ENCODE measurements around the gene CPT1A.

CPT1A gene

GRCh38 chr11:68852628-68853027 lies 10.9 kb upstream of the CPT1A start:
- DNase-seq, result no peak

GRCh38 chr11:68848429-68848828 lies 6.7 kb upstream of the CPT1A start:
- DNase-seq, result no peak

DNA sequence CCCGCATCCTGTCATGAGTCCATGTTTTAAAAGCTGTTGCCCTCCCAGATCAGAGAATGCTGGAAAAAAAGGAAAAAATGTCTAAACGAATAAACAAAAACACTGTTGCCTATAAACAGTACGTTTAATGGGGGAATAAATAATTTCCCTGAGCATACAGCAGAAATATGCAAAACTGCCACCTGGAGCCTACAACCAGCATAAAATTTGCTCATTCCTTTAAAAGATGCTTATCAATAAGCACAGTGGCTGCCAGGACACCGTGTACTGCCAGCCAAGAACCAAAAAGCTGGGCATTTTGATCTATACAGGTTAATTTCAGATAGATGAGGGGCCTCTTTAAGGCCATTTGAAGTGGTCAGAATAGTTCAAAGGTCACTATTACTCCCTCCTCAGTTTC lies 5.7 kb upstream of the CPT1A start:
- no peak for DNase-seq

DNA sequence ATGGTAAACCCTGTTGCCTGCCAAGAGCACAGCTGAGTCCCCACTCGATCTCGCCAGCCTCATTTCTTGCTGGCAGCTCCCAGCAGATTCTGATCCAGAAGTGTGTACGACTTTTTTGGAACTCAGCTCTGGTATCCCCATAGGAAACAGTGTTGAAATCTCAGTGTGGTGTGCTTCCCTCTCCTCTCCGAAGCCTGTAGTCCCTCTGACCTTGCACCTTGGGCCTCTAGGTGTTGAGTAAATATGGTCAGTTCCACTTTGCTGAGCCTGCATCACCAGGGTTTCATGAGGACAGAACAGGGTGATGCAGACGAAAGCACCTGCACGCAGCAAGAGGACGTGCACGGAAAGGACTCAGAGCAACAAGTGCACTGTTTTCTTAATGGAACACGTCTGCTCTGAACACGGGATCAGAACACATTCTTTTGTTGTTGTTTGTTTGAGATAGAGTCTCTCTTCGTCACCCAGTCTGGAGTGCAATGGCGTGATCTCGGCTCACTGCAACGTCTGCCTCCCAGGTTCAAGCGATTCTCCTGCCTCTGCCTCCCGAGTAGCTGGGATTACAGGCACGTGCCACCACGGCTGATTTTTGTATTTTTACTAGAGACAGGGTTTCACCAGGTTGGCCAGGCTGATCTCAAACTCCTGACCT lies 3.8 kb upstream of the CPT1A start:
- DNase-seq, result no peak

- no peak for DNase-seq
Measured at GRCh38 chr11:68844801-68845200, 3.1 kb upstream of the CPT1A start.

DNA sequence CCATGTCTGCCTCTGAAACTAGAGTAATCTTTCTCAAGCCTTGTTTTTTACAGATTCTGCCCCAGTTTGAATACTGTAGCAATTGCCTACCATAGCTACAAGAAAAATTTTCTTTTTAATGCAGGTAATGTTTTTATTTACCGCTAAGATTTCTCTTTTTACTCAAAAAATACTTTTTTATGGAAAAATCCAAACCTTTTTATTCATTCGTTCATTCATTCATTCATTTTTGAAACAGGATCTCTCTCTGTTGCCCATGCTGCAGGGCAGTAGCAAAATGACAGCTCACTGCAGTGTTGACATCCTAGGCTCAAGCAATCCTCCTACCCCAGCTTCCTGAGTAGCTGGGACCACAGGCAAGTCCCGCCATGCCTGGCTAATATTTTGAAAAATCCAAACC lies 2.7 kb upstream of the CPT1A start:
- no peak for DNase-seq

DNA sequence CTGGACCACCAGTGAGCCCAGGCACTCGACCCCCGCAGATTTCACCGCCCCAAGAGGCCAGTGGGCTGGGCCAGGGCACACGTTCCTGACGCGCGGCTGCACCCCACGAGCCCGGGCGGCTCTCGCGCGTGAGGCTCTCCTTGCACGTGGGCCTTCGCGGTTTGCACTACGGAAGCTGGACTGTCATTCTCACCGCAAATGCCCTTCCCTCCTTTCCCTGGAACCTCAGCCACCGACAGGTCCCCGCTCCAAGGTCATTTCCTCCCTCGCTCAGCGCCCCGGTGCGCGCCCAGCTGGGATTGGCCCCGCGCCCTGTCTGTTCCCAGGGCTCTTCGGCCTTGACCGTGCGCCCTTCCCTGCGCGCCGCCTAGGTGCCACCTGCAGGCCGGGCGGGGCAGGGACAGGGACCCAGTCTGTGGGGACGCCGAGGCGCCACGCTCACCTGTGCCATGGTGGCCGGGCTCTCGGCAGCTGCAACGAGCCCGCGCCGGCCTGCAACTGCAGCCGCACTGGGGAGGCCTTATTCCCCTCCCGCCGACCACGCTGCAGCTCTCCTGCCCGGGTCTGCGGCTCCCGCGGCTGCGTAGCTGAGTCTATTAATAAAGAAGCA lies 2.1 kb upstream of the CPT1A start:
- peak; percentile 86 for DNase-seq

DNA sequence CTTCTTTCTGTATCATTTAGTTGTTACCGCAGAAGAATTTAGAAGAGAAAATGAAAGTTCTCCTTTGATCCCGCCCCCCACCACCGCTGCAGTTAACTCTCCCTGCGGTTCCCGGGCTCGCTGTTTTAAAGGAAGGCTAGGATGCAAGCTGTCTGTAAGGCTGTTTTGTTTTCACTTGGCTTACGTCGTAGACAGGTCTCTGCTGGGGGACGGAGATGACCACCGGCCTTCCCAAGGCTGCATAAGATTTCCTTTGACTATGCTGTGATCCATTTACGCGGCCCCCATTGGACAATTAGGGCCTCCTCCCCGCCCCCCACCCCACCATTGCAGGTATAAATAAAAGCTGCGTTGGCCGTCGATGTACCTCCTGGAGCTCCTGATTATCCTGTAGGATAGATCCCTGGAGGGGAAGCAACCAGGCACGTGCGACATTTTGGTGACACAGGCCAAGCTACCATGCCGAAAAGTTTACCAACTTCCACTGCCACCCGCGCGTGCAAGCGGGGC lies 1.4 kb upstream of the CPT1A start:
- DNase-seq, result no peak

GRCh38 chr11:68842427-68843051 lies 823 bp upstream of the CPT1A start:
- no peak for DNase-seq

GRCh38 chr11:68840661-68841653 lies 759 bp downstream of the CPT1A start:
- peak; percentile 14 for DNase-seq

GRCh38 chr11:68839911-68840641 lies 1.6 kb downstream of the CPT1A start:
- DNase-seq, result no peak

DNA sequence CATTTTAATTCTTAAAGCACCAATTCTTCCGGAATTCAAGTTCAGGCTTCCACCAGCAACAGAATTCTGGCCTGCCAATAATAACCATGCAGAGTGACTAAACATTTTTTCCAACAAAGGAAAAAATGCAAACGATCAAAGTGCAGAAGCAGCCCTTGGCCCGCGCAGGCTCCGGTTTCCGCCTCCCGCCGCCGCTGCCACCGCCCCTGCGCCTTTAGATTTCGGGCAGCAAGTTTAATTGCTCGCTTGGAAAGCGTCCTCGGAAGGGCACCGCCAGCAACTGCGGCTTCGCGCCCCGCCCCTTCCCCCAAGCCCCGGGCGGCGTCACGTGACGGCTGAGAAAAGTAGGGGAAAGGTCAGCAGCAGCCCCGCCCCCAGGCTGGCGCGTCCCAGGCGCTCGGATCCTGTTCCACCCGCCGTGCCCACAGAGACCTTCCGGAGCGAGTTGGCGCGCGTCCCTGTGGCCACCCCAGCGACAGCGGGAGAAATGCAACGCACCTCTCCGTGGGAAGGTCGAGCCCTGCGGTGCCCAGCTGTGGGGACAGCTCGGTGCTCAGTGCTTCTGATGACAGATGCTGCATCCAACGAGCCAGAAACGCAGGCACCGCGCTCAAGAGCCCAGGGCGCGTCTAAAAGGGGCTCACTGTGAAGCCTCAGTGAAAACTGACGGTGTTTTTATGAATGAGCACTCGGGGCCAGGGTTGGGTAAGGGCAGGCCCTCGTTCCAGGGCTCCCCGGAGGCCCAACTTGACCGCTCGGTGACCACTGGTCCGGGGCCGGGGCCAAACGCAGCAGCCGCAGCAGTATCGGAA lies 2.5 kb downstream of the CPT1A start:
- peak; percentile 90 for DNase-seq

GRCh38 chr11:68838572-68838964 lies 3.1 kb downstream of the CPT1A start:
- no peak for DNase-seq

DNA sequence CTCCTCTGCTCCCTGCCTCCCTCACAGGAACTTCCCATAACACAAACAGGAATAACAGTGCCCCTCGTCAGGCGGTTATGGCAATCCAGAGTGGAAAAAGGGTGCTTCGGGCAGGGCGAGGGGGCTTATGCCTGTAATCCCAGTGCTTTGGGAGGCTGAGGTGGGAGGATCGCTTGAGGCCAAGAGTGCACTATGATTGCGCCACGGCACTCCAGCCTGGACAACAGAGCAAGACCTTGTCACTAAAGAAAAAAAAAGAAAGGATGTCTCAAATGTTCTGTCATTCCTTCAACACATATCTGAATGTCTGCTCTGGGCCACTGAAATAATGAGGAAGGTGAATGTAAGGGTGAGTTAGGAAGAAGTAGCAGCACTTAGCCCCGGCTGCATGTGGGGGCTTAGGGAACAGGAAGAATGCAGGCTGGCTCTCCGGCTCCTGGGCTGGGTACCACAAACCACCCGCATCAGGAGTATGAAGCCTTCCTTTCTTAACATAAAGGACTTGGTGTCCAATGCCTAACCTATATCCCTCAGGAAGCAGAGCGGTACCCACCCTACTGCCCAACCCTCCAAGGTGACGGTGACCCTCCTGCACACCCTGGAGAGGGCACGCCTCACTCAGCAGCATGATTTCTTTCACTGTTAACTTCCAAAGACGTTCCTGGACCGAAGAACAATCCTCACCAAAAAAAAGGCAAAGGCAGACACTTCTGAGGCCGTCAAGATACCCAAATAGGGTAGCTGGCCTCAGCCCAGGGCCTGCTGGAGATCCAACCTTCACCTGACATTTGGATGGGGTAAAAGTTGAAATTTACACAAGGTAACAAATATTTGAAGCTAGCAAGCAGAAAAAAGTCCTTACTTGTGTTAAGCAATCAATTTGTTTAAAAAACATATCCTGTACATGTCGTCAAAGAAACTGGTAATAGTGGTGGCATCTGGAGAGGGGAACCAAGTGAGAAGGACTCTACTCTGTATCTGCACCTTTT lies 3.8 kb downstream of the CPT1A start:
- DNase-seq, result no peak

DNA sequence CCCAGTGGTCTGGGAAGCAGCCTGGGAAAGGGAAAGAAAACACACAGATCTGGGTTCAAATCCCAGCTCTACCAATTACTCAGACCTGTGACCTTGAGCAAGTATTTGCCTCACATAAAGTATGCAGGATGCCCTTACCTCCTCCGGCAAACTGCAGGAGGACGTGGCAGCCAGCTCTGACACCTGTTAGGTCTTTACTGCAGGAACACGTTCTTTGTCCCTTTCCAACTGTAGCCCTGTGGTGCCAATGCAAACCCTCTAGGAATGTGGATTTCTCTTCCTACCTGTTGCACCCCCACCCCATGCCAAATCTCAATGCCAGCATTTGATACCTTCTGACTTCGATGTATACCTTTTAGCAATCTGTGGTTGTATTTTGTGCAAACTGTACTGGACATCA lies 6.0 kb downstream of the CPT1A start:
- DNase-seq, result no peak

DNA sequence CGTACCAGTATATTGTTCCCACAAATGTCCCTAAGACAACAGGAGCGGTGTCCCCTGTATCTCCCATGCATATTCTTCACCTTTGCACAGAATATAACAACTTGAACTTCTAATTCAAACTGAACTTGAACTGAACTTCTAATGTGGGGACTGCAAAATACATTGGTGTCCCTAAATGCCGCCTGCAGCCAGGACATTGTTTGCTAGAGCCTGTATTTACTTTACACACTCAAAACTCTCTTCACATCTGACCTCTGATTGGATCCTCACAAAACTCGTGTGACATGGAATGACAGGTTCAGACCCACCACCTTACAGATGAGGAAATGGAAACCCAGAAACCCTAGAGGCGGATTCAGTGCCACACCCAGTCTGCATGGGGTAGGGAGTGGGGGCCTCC lies 6.4 kb downstream of the CPT1A start:
- DNase-seq, result no peak

DNA sequence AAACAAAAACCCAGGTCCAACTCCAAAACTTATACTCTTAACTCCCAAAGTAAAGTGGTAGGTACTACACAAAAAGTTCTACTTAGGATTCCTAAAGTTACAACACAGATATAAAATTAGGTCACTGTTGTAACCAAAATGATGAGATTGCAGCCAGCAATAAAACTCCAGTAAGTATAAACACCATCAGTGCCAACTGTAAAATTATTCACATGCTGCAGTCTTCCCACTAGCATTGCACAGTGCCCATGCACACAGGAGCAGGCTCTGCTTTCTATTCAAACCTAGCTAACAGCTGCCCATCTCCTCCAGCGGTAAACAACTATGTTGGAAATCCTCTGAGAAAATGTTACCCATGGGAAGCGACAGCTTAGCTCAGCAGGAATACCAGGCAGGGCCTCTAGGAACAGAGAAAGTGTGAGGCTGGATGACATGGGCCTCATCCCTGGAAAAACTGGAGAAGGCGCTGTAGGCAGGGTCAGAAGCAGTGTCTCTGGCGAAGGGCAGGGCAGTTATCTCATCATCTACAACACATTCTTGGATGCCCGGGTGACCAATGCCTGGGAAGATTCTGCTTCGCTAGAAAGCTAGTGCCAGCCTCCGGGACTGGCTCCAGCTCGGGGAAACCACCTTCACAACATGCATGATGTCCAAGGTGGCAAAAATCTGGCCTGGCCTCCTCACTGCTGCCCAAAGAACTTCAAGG lies 9.1 kb downstream of the CPT1A start:
- no peak for DNase-seq

DNA sequence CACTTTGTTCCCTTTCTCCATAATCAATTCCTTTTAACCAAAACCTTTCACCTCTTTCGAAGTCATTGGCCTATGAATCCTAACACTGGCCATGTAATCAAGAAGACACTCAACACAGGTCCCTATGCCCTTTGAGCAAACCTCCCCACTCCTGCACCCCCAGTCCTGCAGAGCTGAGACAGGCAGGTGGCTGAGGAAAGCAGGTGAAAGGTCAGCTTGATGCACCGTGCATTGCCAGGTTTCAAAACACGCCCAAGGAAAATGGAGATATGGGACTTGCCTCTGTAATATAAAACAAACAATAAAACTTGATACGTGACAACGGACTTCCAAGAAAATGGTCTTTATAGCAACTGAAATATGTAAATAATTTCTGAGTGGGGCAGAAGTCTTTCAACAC lies 10.6 kb downstream of the CPT1A start:
- DNase-seq, result no peak

GRCh38 chr11:68829581-68829980 lies 12.1 kb downstream of the CPT1A start:
- no peak for DNase-seq

DNA sequence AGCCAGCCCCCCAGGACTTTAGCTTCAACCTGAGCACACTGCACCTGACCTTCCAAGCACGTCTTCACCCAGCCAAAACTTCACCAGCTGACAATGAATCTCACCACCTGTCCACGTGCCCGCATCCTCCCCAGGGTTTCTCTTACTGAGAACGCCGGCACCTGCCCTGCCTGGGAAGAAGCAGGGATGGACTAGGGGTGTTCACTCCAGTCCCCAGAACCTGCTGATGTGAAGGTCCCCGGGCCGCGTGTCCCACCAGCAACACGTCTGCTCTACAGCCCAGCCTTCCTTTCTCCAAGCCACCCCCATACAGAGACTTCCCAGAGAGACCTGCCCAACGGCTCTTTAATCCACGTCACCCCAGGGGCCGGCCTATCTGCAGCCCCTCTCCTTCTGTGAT lies 12.8 kb downstream of the CPT1A start:
- DNase-seq, result no peak

Data from NCI-H1092 (cell line).